Mesothelial cell of epicardium (in vitro differentiated cells): ENCODE measurements around the gene EIF3J. TPM values are rescaled to one million over a fixed set of nuclear protein-coding genes. Genes with fewer than 3 reads are reported as not detected.
"Not testable (repeated sequence)": the region's sequence is repeated elsewhere in the genome, so short reads cannot be mapped to it uniquely, and the experiment has no call there.

ENCODE experiments used
- DNase-seq, 2 experiments: peaks; one replicate each; pipeline ENCODE4 v3.0.0; 2021; ENCODE audit warnings: low spot score in 2 of 2; ENCODE audit not compliant: unreplicated experiment in 2 of 2
- H3K27ac Mint-ChIP-seq: 2 replicates; pipeline ENCODE4 v1.8.0; 2021; ENCODE audit warnings: mixed read lengths
- H3K27me3 Mint-ChIP-seq: 2 replicates; pipeline ENCODE4 v1.8.0; 2021; ENCODE audit warnings: low read depth, mixed read lengths
- H3K36me3 Mint-ChIP-seq: 2 replicates; pipeline ENCODE4 v1.8.0; 2021; ENCODE audit warnings: mixed read lengths
- H3K4me1 Mint-ChIP-seq: 2 replicates; pipeline ENCODE4 v1.8.0; 2021; ENCODE audit warnings: mixed read lengths
- H3K4me3 Mint-ChIP-seq: 2 replicates; pipeline ENCODE4 v1.8.0; 2021; ENCODE audit warnings: mild to moderate bottlenecking, moderate library complexity, mixed read lengths
- H3K9me3 Mint-ChIP-seq: 2 replicates; pipeline ENCODE4 v1.8.0; 2021; ENCODE audit warnings: mixed read lengths
- total RNA-seq: library from RNA; stranded (reverse); gene quantifications from 3 replicates; pipeline ENCODE4 v1.2.1, GENCODE V29; 2021
- TF ChIP-seq, protein P1 (sequence below): fragments of 200-600 bp; sonication (generic); IDR thresholded peaks from one replicate; pipeline ENCODE4 v1.5.0; 2021; ENCODE audit warnings: antibody characterized with exemption; ENCODE audit not compliant: unreplicated experiment

Gene EIF3J
- total RNA-seq, 1 donor from 2014 or later = 75.7 TPM

GRCh38 chr15:44535523-44536301, 1.2 kb upstream of the EIF3J start:
- peak in 1 of 2 experiments; percentile 47 for DNase-seq
- H3K27me3 Mint-ChIP-seq = no peaks in the 10 kb centered on the region
- peaks cover 21% of the 10 kb centered on the region for H3K4me1 Mint-ChIP-seq
- H3K4me3 Mint-ChIP-seq = peak overlapping the region; percentile 82
- peak overlapping the region; percentile 98 for H3K27ac Mint-ChIP-seq
- peaks cover 13% of the 10 kb centered on the region for H3K36me3 Mint-ChIP-seq
- TF ChIP-seq, protein P1, sequence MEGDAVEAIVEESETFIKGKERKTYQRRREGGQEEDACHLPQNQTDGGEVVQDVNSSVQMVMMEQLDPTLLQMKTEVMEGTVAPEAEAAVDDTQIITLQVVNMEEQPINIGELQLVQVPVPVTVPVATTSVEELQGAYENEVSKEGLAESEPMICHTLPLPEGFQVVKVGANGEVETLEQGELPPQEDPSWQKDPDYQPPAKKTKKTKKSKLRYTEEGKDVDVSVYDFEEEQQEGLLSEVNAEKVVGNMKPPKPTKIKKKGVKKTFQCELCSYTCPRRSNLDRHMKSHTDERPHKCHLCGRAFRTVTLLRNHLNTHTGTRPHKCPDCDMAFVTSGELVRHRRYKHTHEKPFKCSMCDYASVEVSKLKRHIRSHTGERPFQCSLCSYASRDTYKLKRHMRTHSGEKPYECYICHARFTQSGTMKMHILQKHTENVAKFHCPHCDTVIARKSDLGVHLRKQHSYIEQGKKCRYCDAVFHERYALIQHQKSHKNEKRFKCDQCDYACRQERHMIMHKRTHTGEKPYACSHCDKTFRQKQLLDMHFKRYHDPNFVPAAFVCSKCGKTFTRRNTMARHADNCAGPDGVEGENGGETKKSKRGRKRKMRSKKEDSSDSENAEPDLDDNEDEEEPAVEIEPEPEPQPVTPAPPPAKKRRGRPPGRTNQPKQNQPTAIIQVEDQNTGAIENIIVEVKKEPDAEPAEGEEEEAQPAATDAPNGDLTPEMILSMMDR = no peak
- H3K9me3 Mint-ChIP-seq = no peaks in the 10 kb centered on the region

DNA sequence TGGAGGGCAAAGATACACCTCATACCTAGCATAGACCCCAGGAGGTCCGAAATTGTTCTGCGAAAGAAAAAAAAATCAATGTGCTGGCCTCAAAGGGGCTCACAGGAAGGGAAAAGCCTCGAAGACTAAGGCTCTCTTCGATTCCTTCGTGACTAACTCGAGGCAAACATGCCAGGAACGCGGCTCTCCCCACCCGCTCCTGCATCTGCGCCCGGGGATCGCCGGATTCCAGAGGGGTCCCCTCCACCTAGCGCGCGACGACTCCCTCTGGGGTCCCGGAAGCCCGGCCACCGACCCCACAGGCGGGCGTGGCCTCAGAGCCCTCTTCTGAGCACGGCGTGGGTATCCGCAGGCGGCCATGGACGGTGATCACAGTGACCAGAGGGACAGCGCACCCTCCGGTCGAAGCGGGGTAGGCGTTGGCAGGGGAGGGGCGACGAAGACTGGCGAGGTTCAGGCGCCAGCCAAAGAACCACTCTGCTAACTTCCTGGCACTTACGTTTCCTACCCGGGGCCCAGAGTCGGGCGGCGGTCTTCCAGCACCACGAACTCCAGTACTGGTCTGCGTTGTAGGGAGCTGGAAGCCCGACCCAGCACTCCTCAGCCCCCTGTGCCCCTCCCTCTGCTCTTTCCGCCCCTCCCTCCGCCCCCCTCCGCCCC, 515 bp upstream of the EIF3J start:
- H3K27ac Mint-ChIP-seq = peak overlapping the region; percentile 98
- H3K27me3 Mint-ChIP-seq = no peaks in the 10 kb centered on the region
- no peaks in the 10 kb centered on the region for H3K9me3 Mint-ChIP-seq
- DNase-seq = peak in 1 of 2 experiments; percentile 83
- H3K4me1 Mint-ChIP-seq = peaks cover 25% of the 10 kb centered on the region
- TF ChIP-seq, protein P1 = no peak
- H3K36me3 Mint-ChIP-seq = peaks cover 11% of the 10 kb centered on the region
- H3K4me3 Mint-ChIP-seq = peak overlapping the region; percentile 82

- TF ChIP-seq, protein P1 = no peak
- Mint-ChIP-seq H3K9me3 (no peaks in the 10 kb centered on the region), H3K27me3 (no peaks in the 10 kb centered on the region), H3K4me3 (peak overlapping the region; percentile 82), H3K36me3 (peaks cover 10% of the 10 kb centered on the region), H3K27ac (peak overlapping the region; percentile 92), H3K4me1 (peaks cover 39% of the 10 kb centered on the region)
- DNase-seq = no peak
Measured at GRCh38 chr15:44537735-44538240, 841 bp downstream of the EIF3J start.

GRCh38 chr15:44541282-44541958, 4.5 kb downstream of the EIF3J start:
- TF ChIP-seq, protein P1 = no peak
- H3K9me3 Mint-ChIP-seq = no peaks in the 10 kb centered on the region
- peaks cover 13% of the 10 kb centered on the region for H3K36me3 Mint-ChIP-seq
- peaks cover 33% of the 10 kb centered on the region for H3K4me1 Mint-ChIP-seq
- H3K4me3 Mint-ChIP-seq = no peak overlapping the region
- DNase-seq = no peak
- H3K27me3 Mint-ChIP-seq = no peaks in the 10 kb centered on the region
- H3K27ac Mint-ChIP-seq = peak overlapping the region; percentile 96

DNA sequence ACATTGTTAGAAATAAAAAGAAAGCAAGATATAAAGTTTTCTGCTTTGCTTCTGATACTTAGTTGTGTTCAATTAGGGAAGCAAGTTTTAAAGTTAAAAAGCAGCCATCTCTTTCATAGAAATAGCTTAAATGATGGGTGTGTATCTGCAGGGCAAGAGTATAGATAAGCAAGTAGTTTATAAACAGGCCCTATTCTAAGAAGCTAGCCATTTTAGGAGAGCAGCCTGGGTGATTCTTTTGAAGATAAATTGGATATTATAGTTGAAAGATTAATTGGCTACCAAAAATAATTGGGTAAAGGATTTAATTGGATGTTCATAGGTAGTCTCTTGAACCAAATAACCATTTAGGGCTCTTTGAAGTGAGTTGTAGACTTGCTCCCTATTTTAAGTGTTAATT, 5.6 kb downstream of the EIF3J start:
- no peak for DNase-seq
- H3K36me3 Mint-ChIP-seq = peaks cover 13% of the 10 kb centered on the region
- TF ChIP-seq, protein P1 = no peak
- H3K27me3 Mint-ChIP-seq = no peaks in the 10 kb centered on the region
- no peaks in the 10 kb centered on the region for H3K9me3 Mint-ChIP-seq
- no peak overlapping the region for H3K4me3 Mint-ChIP-seq
- H3K4me1 Mint-ChIP-seq = peaks cover 33% of the 10 kb centered on the region
- peak overlapping the region; percentile 96 for H3K27ac Mint-ChIP-seq

GRCh38 chr15:44544745-44545144, 7.8 kb downstream of the EIF3J start:
- peaks cover 21% of the 10 kb centered on the region for H3K4me1 Mint-ChIP-seq
- H3K9me3 Mint-ChIP-seq, DNase-seq, H3K4me3 Mint-ChIP-seq, H3K27me3 Mint-ChIP-seq: not testable (repeated sequence)
- peaks cover 11% of the 10 kb centered on the region for H3K36me3 Mint-ChIP-seq
- H3K27ac Mint-ChIP-seq = peak overlapping the region; percentile 76
